ENCODE measurements around the gene EIF4EBP2. TPM values are rescaled to one million over a fixed set of nuclear protein-coding genes. Genes with fewer than 3 reads are reported as not detected.

Gene EIF4EBP2
- total and polyA plus RNA-seq, 11 donors = 20.6 to 150 (median 85.8) TPM

DNA sequence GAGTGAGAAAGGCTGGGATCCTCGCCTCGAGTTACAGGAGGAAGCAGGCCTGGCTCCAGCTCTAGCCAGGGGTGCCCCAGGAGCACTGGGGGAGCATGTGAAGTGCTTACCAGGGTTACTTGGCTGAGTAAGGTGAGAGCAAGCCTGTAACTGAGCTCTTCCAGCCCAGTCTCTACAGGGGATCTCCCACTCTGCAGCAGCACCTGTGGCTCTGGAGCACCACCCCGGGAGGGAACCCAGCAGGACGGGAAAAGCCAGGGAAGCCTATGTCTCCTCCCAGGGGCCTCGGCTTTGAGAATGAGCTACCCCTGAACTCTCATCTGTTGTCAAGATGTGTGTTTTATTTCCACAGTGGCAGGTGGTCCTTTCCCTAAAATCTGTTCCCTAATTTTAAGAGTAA is 32.1 kb upstream of the EIF4EBP2 start:
- Histone ChIP-seq H3K4me1 (peaks cover 0 to 2% (median 0%) of the 10 kb centered on the region in 12 donors), H3K27ac (no peak overlapping the region), H3K27me3 (no peaks in the 10 kb centered on the region), H3K4me3 (no peak overlapping the region), H3K9me3 (no peaks in the 10 kb centered on the region), H3K36me3 (peaks cover 0 to 18% (median 0%) of the 10 kb centered on the region in 9 donors)
- DNase-seq = no peak
- TF ChIP-seq, protein P1, sequence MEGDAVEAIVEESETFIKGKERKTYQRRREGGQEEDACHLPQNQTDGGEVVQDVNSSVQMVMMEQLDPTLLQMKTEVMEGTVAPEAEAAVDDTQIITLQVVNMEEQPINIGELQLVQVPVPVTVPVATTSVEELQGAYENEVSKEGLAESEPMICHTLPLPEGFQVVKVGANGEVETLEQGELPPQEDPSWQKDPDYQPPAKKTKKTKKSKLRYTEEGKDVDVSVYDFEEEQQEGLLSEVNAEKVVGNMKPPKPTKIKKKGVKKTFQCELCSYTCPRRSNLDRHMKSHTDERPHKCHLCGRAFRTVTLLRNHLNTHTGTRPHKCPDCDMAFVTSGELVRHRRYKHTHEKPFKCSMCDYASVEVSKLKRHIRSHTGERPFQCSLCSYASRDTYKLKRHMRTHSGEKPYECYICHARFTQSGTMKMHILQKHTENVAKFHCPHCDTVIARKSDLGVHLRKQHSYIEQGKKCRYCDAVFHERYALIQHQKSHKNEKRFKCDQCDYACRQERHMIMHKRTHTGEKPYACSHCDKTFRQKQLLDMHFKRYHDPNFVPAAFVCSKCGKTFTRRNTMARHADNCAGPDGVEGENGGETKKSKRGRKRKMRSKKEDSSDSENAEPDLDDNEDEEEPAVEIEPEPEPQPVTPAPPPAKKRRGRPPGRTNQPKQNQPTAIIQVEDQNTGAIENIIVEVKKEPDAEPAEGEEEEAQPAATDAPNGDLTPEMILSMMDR (IDR thresholded peaks at IDR 0.05) = no peak
- no peak for TF ChIP-seq POLR2A (IDR thresholded peaks at IDR 0.05)
- intact Hi-C loops (cut with DNase I) = no loop called here
- ATAC-seq = no peak
- 29 to 53% (median 40%) methylated on average over 5 of the region's 5 CpGs for WGBS, 4 donors

DNA sequence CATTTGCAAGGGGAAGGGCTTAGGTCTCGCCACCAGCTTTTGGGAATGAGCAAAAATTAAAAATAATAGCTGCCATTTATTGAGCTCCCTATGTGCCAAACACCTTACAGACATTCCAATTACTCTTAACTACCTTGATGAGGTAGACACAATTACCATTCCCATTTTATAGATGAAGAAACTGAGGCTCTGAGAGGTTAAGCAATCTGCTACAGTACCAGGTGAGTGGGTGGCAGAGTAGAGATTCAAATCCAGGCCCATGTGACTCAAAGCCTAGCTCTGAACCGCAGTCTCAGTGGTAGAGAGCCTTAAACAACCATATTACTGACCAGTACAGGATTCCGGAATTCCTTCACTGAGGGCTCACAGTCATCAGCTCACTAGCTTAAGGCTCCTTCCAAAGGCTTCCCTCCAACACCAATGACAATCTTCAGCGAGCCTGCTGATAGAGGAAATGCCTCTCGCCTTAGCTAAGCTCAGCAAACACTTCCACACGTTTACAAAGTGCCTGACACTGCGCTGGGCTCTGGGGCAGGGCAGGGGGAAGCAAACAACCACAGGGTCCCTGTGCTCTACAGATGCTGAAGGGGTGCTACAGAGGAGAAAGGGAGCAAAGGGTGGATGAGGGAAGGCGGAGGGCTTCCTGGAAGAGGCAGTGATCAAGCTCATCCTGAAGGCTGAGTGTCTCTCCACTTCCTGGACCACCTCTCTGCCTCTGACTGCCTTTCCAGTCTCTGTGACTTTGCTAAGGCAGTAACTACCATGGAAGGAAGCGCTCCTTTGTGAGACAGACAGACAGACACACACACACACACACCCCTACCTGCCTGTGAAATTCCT is 28.9 kb upstream of the EIF4EBP2 start:
- peaks cover 0 to 7% (median 0%) of the 10 kb centered on the region in 12 donors for H3K9me3 ChIP-seq
- 75 to 83% (median 77%) methylated on average over 9 of the region's 9 CpGs for WGBS, 4 donors

DNA sequence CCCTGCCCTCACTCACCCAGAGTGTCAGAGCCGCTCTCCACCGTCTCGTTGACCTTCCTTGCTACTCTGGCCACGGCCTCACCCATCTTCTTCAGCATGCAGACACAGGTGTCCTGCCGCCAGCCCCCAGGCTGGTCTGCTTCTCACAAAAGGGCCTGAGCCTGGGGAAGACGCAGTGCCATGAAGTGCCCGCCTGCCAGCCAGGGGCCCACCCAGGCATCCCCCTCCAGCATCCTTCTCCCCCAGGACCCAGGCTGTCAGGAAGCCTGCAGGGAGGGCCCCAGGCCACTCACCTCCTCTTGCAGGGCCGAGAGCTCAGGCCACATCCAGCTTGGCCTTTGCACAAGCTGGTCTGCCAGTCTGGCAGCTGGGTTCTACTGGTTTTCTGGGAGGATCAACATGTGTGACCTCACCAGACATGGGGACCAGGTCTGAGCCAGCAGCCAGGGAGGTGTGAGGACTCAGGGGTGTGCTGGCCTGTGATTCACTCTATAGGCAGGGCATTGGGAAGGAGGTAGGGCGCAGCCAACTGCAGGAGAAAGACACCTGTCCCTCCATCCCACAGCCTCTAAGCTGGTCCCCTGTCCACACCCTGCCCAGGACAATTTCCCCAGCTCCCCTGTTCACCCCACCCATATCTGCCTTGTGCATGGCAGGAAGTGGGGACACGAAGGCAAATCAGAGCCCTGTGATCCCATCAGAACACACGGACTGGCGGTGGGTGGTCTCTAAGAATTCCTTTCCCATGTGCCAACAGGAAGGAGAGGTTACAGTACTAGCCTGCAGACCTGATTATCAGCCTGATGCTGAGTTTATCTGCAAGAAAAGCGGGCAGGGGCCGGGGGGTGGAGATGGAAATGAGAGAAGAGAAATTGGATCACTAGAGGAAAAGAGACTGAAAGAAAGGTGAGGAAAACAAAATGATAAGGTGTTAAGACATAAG is 27.2 kb upstream of the EIF4EBP2 start:
- no peak overlapping the region for H3K27ac ChIP-seq
- intact Hi-C loops (cut with DNase I) = no loop called here
- WGBS, 4 donors = 85 to 90% (median 89%) methylated on average over 13 to 14 of the region's 14 CpGs
- TF ChIP-seq POLR2A (IDR thresholded peaks at IDR 0.05) = no peak
- TF ChIP-seq, protein P1 (IDR thresholded peaks at IDR 0.05) = no peak
- no peak for ATAC-seq
- H3K4me3 ChIP-seq = no peak overlapping the region
- DNase-seq = no peak
- peaks cover 0 to 15% (median 0%) of the 10 kb centered on the region in 9 donors for H3K36me3 ChIP-seq
- H3K27me3 ChIP-seq = no peaks in the 10 kb centered on the region
- H3K9me3 ChIP-seq = peaks cover 0 to 7% (median 0%) of the 10 kb centered on the region in 12 donors
- H3K4me1 ChIP-seq = peaks cover 0 to 36% (median 13%) of the 10 kb centered on the region in 12 donors

More for the DNA sequence above, 28.9 kb upstream of the EIF4EBP2 start:
- intact Hi-C loops (cut with DNase I) = no loop called here
- Histone ChIP-seq H3K36me3 (peaks cover 0 to 18% (median 0%) of the 10 kb centered on the region in 9 donors), H3K27ac (no peak overlapping the region), H3K4me3 (no peak overlapping the region), H3K27me3 (no peaks in the 10 kb centered on the region), H3K4me1 (peaks cover 0 to 19% (median 4%) of the 10 kb centered on the region in 12 donors)
- no peak for DNase-seq
- TF ChIP-seq, protein P1 (IDR thresholded peaks at IDR 0.05) = no peak
- no peak for ATAC-seq

DNA sequence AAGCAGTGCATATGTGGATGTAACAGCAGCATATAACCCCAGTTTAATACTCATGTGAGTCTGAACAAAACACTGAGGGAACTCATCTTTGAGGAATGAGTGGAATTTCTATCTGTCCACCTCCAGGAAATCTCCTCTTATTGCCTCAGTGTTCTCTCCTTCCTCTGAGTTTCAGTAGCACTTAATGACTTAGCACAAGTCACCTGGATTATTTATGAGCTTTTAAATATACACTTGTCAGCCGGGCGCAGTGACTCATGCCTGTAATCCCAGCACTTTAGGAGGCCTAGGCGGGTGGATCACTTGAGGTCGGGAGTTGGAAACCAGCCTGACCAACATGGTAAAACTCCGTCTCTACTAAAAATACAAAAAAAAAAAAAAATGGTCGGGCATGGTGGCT is 25.8 kb upstream of the EIF4EBP2 start:
- peaks cover 0 to 7% (median 0%) of the 10 kb centered on the region in 12 donors for H3K9me3 ChIP-seq
- TF ChIP-seq POLR2A (IDR thresholded peaks at IDR 0.05) = no peak
- TF ChIP-seq, protein P1 (IDR thresholded peaks at IDR 0.05) = no peak
- peaks cover 0 to 41% (median 17%) of the 10 kb centered on the region in 12 donors for H3K4me1 ChIP-seq
- no peak overlapping the region for H3K4me3 ChIP-seq
- intact Hi-C loops (cut with DNase I) = no loop called here
- WGBS, 4 donors = 44 to 84% (median 64%) methylated on average over 6 of the region's 6 CpGs
- ATAC-seq = no peak
- H3K36me3 ChIP-seq = peaks cover 0 to 11% (median 0%) of the 10 kb centered on the region in 9 donors
- H3K27ac ChIP-seq = no peak overlapping the region
- DNase-seq = no peak
- H3K27me3 ChIP-seq = no peaks in the 10 kb centered on the region
